ENCODE results near the gene RNASEH2A.
"Not testable (repeated sequence)": the region's sequence is repeated elsewhere in the genome, so short reads cannot be mapped to it uniquely, and the experiment has no call there.

Gene RNASEH2A

DNA sequence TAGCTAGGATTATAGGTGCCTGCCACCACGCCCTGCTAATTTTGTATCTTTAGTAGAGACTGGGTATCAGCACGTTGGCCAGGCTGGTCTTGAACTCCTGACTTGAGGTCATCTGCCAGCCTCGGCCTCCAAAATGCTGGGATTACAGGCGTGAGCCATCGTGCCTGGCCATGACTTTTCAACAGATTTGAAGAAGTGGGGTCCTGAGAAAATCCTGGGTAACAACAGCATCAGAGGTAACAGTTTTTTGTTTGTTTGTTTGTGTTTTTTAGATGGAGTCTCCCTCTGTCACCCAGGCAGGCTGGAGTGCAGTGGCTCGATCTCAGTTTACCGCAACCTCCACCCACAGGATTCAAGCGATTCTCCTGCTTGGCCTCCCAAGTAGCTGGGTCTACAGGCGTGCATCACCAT is 11.4 kb upstream of the RNASEH2A start:
- TF ChIP-seq, protein P1, sequence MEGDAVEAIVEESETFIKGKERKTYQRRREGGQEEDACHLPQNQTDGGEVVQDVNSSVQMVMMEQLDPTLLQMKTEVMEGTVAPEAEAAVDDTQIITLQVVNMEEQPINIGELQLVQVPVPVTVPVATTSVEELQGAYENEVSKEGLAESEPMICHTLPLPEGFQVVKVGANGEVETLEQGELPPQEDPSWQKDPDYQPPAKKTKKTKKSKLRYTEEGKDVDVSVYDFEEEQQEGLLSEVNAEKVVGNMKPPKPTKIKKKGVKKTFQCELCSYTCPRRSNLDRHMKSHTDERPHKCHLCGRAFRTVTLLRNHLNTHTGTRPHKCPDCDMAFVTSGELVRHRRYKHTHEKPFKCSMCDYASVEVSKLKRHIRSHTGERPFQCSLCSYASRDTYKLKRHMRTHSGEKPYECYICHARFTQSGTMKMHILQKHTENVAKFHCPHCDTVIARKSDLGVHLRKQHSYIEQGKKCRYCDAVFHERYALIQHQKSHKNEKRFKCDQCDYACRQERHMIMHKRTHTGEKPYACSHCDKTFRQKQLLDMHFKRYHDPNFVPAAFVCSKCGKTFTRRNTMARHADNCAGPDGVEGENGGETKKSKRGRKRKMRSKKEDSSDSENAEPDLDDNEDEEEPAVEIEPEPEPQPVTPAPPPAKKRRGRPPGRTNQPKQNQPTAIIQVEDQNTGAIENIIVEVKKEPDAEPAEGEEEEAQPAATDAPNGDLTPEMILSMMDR (IDR thresholded peaks at IDR 0.05; ENCODE audit: extremely low read depth, missing control alignments): no peak
- no peak for DNase-seq (ENCODE audit: low spot score)

DNA sequence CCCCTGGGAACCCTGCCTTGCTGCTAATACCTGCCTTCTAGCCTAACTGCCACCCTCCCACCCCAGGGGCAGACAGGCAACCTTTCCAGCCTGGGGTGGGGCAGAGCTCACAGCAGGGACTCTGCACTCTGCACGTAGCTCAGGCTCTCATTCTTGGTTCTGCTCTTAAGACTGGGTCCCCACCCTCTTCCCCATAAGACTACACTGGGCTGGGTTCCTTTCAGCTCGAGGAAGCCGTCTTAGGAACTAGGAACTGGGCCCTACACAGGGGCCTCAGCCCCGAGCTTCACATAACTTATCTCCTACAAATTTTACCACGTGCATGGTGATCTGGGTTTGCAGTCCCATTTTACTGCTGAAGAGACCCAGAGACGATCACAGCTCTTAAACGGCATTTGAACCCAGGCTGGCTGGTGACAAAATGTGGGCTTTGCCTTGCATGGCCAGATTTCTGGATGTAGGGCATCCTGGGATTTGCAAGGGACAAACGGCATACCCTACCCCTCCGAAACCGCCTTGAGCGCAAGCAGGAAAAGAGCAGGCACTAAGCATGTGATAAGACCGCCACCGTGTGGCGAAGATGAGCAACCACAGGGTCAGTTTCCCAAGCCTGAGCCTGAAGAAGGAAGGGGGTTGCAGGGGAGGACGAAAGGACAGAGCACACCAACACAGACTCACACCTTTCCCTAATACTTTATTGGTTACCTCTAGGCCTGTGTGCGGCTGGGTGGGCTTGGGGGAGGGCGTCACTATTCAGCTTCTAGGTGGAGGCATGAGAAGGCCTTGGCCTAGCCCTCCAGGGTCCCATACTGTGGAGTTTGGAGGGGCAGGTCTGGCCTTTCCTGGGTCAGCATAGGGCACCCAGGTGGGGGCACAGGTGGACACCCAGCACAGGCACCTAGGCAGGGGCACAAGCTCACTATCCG is 10.0 kb upstream of the RNASEH2A start:
- TF ChIP-seq, protein P1 (IDR thresholded peaks at IDR 0.05; ENCODE audit: extremely low read depth, missing control alignments): peak; percentile 95

DNA sequence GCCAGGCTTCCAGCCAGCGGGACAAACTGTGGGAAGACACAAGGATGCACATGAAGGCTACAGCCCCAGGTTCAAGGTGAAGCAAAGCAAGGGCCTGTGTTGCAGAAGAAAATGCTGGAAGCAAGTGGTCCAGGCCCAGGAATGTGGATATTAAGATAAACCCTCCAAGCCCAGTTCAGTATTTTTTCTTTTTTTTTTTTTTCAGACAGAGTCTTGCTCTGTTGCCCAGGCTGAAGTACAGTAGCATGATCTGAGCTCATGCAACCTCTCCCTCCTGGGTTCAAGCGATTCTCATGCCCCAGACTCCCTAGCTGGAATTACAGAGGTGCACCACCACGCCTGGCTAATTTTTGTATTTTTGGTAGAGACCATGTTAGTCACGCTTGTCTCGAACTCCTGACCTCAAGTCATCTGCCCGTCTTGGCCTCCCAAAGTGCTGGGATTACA is 9.2 kb upstream of the RNASEH2A start:
- DNase-seq (ENCODE audit: low spot score): no peak
- TF ChIP-seq, protein P1 (IDR thresholded peaks at IDR 0.05; ENCODE audit: extremely low read depth, missing control alignments): no peak

More for the DNA sequence above, 10.0 kb upstream of the RNASEH2A start:
- DNase-seq (ENCODE audit: low spot score): peak; percentile 74

DNA sequence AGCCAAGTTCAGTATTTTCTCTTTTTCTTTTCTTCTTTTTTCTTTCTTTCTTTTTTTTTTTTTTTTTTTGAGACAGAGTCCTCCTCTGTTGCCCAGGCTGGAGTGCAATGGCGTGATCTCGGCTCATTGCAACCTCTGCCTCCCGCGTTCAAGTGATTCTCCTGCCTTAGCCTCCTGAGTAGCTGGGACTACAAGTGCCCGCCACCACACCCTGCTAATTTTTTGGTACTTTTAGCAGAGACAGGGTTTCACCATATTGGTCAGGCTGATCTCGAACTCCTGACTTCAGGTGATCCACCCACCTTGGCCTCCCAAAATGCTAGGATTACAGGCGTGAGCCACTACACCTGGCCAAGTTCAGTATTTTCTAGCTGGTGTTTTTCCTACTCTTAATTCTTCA is 8.8 kb upstream of the RNASEH2A start:
- DNase-seq (ENCODE audit: low spot score): not testable (repeated sequence)

DNA sequence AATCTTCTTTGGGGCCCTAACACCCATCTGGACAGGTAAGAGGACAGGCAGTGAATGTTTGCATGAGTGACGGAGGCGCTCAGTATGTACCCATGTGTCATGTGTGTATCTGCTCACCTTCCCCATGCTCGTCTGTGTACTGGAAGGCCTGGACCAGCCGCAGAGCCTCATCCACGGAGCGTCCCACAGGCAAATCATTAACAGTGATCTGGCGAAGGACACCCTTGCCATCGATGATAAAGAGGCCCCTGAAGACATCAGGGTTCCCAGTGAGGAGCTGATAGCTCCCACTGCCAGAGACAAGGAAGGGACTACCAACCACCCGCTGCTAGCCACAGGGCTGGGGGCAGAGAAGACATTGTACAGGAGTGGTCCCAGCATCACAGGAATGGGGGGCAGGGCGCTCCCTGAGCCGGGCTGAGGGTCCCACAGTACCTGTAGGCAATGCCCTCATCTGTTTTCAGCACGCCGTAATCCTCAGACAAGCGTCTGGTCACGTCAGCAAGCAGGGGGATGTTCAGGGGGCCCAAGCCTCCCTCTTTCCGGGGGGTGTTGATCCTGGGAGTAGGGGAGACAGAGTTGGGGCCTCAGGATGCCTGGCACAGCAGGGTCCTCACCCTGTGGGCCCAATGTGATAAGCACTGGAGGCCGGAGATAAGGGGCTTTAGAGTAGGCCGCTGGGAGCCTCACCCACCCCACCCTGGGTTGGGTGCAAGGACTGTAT is 6.5 kb upstream of the RNASEH2A start:
- DNase-seq (ENCODE audit: low spot score): no peak
- TF ChIP-seq, protein P1 (IDR thresholded peaks at IDR 0.05; ENCODE audit: extremely low read depth, missing control alignments): no peak

DNA sequence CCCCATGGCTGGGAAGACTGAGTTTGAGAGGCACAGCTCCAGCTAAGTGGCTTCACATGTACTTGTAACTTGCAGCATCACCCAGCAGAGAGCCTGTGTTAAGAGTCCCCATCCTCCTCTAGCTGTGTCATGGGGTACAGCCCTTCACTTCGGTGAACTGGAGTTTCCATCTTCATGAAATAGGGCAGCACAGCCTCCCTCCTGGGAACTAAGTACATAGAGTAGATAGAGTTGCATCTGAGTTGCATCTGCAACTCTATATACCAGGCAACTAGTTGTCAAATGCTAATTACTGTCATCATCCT is 6.0 kb upstream of the RNASEH2A start:
- TF ChIP-seq, protein P1 (IDR thresholded peaks at IDR 0.05; ENCODE audit: extremely low read depth, missing control alignments): no peak
- no peak for DNase-seq (ENCODE audit: low spot score)

DNA sequence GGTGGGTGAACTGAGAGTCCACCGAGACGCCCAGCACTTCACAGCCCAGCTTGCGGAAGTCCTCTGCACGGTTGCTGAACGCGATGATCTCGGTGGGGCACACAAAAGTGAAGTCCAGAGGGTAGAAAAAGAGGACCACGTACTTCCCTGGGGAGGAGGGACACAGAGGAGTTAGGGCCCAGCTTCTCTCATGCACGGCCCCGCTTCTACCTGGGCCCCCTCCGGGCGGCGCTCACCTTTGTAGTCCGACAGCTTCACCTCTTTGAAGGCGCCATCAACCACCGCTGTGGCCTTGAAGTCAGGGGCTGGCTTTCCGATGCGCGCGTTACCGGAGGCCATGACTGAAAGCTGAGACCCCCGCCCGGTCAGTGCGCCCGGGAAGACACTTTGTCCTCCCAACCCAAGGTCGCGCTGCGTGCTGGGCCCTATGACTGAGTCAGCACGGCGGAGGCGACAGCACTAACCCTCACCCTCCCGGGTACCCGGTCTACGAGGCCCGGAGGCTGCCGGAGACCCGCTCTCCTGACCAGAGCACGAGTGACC is 5.4 kb upstream of the RNASEH2A start:
- DNase-seq (ENCODE audit: low spot score): no peak
- TF ChIP-seq, protein P1 (IDR thresholded peaks at IDR 0.05; ENCODE audit: extremely low read depth, missing control alignments): no peak
